ENCODE measurements around the gene TNFAIP8L2. TPM values are rescaled to one million over a fixed set of nuclear protein-coding genes. Genes with fewer than 3 reads are reported as not detected.

Gene TNFAIP8L2
- total RNA-seq (ENCODE audit: low replicate concordance): not detected in 2 replicates

GRCh38 chr1:151156515-151156819 lies at the start of gene TNFAIP8L2:
Gene TNFAIP8L2, plus strand, starts transcription at chr1:151156649. Its CDS starts 2,049 bp downstream, at chr1:151158698.
- peaks cover 15% of the 10 kb centered on the region for H3K36me3 Mint-ChIP-seq
- no peak within 1 kb of the TSS for H3K4me3 Mint-ChIP-seq

GRCh38 chr1:151106894-151107293 lies 49.6 kb upstream of the TNFAIP8L2 start:
- Mint-ChIP-seq H3K27ac (peak overlapping the region; percentile 67), H3K9me3 (no peaks in the 10 kb centered on the region), H3K4me1 (peaks cover 11% of the 10 kb centered on the region), H3K27me3 (ENCODE audit: insufficient read depth, low read depth) (no peaks in the 10 kb centered on the region), H3K36me3 (no peaks in the 10 kb centered on the region), H3K4me3 (no peak overlapping the region)
- Histone ChIP-seq H2AFZ (replicated peaks) (no peak overlapping the region), H3K9me3 (ENCODE audit: low read depth) (no peaks in the 10 kb centered on the region), H3K27ac (no peak overlapping the region), H3K79me2 (ENCODE audit: low read depth) (no peaks in the 10 kb centered on the region), H3K27me3 (no peaks in the 10 kb centered on the region), H3K4me2 (no peak overlapping the region), H3F3A (ENCODE audit: low read depth) (no peaks in the 10 kb centered on the region), H4K20me1 (ENCODE audit: low read depth) (no peaks in the 10 kb centered on the region), H3K4me3 (no peak overlapping the region), H3K36me3 (no peaks in the 10 kb centered on the region), H3K9ac (no peak overlapping the region), H3K4me1 (no peaks in the 10 kb centered on the region)
- no peak for DNase-seq (ENCODE audit: low spot score)
- TF ChIP-seq EZH2phosphoT487 (IDR thresholded peaks at IDR 0.05) (no peak), EZH2 (IDR thresholded peaks at IDR 0.05) (no peak), CTCF (IDR thresholded peaks at IDR 0.05) (no peak)

More at GRCh38 chr1:151156515-151156819, at the start of gene TNFAIP8L2:
- TF ChIP-seq EZH2phosphoT487 (IDR thresholded peaks at IDR 0.05) (no peak), EZH2 (IDR thresholded peaks at IDR 0.05) (no peak), CTCF (IDR thresholded peaks at IDR 0.05) (no peak)
- Mint-ChIP-seq H3K27me3 (ENCODE audit: insufficient read depth, low read depth) (peaks cover 3% of the 10 kb centered on the region), H3K9me3 (no peaks in the 10 kb centered on the region), H3K4me1 (peaks cover 2% of the 10 kb centered on the region), H3K27ac (peak within 1 kb of the TSS; percentile 5)
- Histone ChIP-seq H3K9ac (no peak within 1 kb of the TSS), H3K9me3 (ENCODE audit: low read depth) (no peaks in the 10 kb centered on the region), H2AFZ (replicated peaks) (no peak within 1 kb of the TSS), H3K27ac (no peak within 1 kb of the TSS), H3K4me3 (no peak within 1 kb of the TSS), H3K27me3 (no peaks in the 10 kb centered on the region), H3K36me3 (no peaks in the 10 kb centered on the region), H3K79me2 (ENCODE audit: low read depth) (no peaks in the 10 kb centered on the region), H4K20me1 (ENCODE audit: low read depth) (no peaks in the 10 kb centered on the region), H3F3A (ENCODE audit: low read depth) (peaks cover 7% of the 10 kb centered on the region), H3K4me2 (no peak within 1 kb of the TSS), H3K4me1 (no peaks in the 10 kb centered on the region)
- DNase-seq (ENCODE audit: low spot score): peak; percentile 8

- H3K27ac Mint-ChIP-seq: no peak overlapping the region
- H3K4me2 ChIP-seq: no peak overlapping the region
- no peak for DNase-seq (ENCODE audit: low spot score)
Observed at GRCh38 chr1:151108331-151108730, 48.1 kb upstream of the TNFAIP8L2 start.

More at GRCh38 chr1:151108331-151108730, 48.1 kb upstream of the TNFAIP8L2 start:
- Histone ChIP-seq H3K9ac (no peak overlapping the region), H3K79me2 (ENCODE audit: low read depth) (no peaks in the 10 kb centered on the region), H3K27me3 (no peaks in the 10 kb centered on the region), H2AFZ (replicated peaks) (no peak overlapping the region), H3K9me3 (ENCODE audit: low read depth) (no peaks in the 10 kb centered on the region), H3K36me3 (no peaks in the 10 kb centered on the region), H3F3A (ENCODE audit: low read depth) (no peaks in the 10 kb centered on the region), H3K4me1 (no peaks in the 10 kb centered on the region), H3K27ac (no peak overlapping the region), H3K4me3 (no peak overlapping the region), H4K20me1 (ENCODE audit: low read depth) (no peaks in the 10 kb centered on the region)
- Mint-ChIP-seq H3K4me1 (peaks cover 11% of the 10 kb centered on the region), H3K36me3 (no peaks in the 10 kb centered on the region), H3K4me3 (no peak overlapping the region), H3K9me3 (no peaks in the 10 kb centered on the region), H3K27me3 (ENCODE audit: insufficient read depth, low read depth) (no peaks in the 10 kb centered on the region)
- no peak for TF ChIP-seq EZH2phosphoT487 (IDR thresholded peaks at IDR 0.05)
- no peak for TF ChIP-seq EZH2 (IDR thresholded peaks at IDR 0.05)
- TF ChIP-seq CTCF (IDR thresholded peaks at IDR 0.05): no peak

Measured in neural progenitor cell (in vitro differentiated cells).